ENCODE results near the gene ATXN2. TPM values are rescaled to one million over a fixed set of nuclear protein-coding genes. Genes with fewer than 3 reads are reported as not detected.
"Not testable (repeated sequence)": the region's sequence is repeated elsewhere in the genome, so short reads cannot be mapped to it uniquely, and the experiment has no call there.

The ATXN2 gene
- total and polyA plus RNA-seq, 2 experiments from 2014 or later, result 19.2 to 56.4 TPM

GRCh38 chr12:111574797-111575443, 24.2 kb downstream of the ATXN2 start:
- peaks cover 32% of the 10 kb centered on the region for H3K4me1 ChIP-seq (ENCODE audit: insufficient read depth)
- H4K20me1 ChIP-seq (ENCODE audit: insufficient read depth), result peaks cover 13% of the 10 kb centered on the region; the same call in 1 of the 2 replicates
- H3F3A ChIP-seq (ENCODE audit: insufficient read depth), result peaks cover 19% of the 10 kb centered on the region
- H2AFZ ChIP-seq, result no peak overlapping the region
- no peak overlapping the region for H3K4me3 ChIP-seq
- no peaks in the 10 kb centered on the region for H3K36me3 ChIP-seq (ENCODE audit: low read depth)
- DNase-seq, result no peak
- H3K9ac ChIP-seq, result no peak overlapping the region
- no peaks in the 10 kb centered on the region for H3K9me2 ChIP-seq (ENCODE audit: insufficient read depth)
- 91 to 93% methylated on average over 7 of the region's 7 CpGs for WGBS, 2 experiments (ENCODE audit: low coverage in 1 of 2, low lambda C conversion rate in 2 of 2, missing lambda C conversion rate in 2 of 2)
- H3K4me2 ChIP-seq (ENCODE audit: unreplicated experiment), result no peak overlapping the region
- H3K9me3 ChIP-seq (ENCODE audit: low read depth), result no peaks in the 10 kb centered on the region
- no peaks in the 10 kb centered on the region for H3K27me3 ChIP-seq (replicated peaks; ENCODE audit: insufficient read depth)
- no peak overlapping the region for H3K27ac ChIP-seq
- in situ Hi-C loops (cut with MboI), result no loop called here
- TF ChIP-seq EZH2 (IDR thresholded peaks at IDR 0.05; ENCODE audit: insufficient read depth, poor library complexity, severe bottlenecking), result no peak
- TF ChIP-seq EZH2phosphoT487 (IDR thresholded peaks at IDR 0.05; ENCODE audit: insufficient read depth, low read depth), result no peak
- peaks cover 100% of the 10 kb centered on the region for H3K79me2 ChIP-seq (ENCODE audit: insufficient read depth)

GRCh38 chr12:111573476-111573875, 25.6 kb downstream of the ATXN2 start:
- H3K4me2 ChIP-seq (ENCODE audit: unreplicated experiment), result no peak overlapping the region
- no peak overlapping the region for H3K4me3 ChIP-seq
- H3K79me2 ChIP-seq (ENCODE audit: insufficient read depth), result peaks cover 100% of the 10 kb centered on the region
- no peak overlapping the region for H3K9ac ChIP-seq
- H3K9me2 ChIP-seq (ENCODE audit: insufficient read depth), result no peaks in the 10 kb centered on the region
- peaks cover 42% of the 10 kb centered on the region for H3K4me1 ChIP-seq (ENCODE audit: insufficient read depth)
- no peak overlapping the region for H3K27ac ChIP-seq
- in situ Hi-C loops (cut with MboI), result no loop called here
- peaks cover 24% of the 10 kb centered on the region for H3F3A ChIP-seq (ENCODE audit: insufficient read depth)
- H2AFZ ChIP-seq, result no peak overlapping the region
- no peaks in the 10 kb centered on the region for H3K9me3 ChIP-seq (ENCODE audit: low read depth)
- H3K36me3 ChIP-seq (ENCODE audit: low read depth), result no peaks in the 10 kb centered on the region
- WGBS, 2 experiments (ENCODE audit: low coverage in 1 of 2, low lambda C conversion rate in 2 of 2, missing lambda C conversion rate in 2 of 2), result 50 to 55% methylated on average over 1 of the region's 1 CpG
- H4K20me1 ChIP-seq (ENCODE audit: insufficient read depth), result peaks cover 6% of the 10 kb centered on the region; the same call in 1 of the 2 replicates
- no peak for TF ChIP-seq EZH2phosphoT487 (IDR thresholded peaks at IDR 0.05; ENCODE audit: insufficient read depth, low read depth)
- no peak for TF ChIP-seq EZH2 (IDR thresholded peaks at IDR 0.05; ENCODE audit: insufficient read depth, poor library complexity, severe bottlenecking)
- H3K27me3 ChIP-seq (replicated peaks; ENCODE audit: insufficient read depth), result no peaks in the 10 kb centered on the region
- no peak for DNase-seq

GRCh38 chr12:111570084-111570961, 28.8 kb downstream of the ATXN2 start:
- no peaks in the 10 kb centered on the region for H4K20me1 ChIP-seq (ENCODE audit: insufficient read depth)
- no peak overlapping the region for H3K9ac ChIP-seq
- no peaks in the 10 kb centered on the region for H3K27me3 ChIP-seq (replicated peaks; ENCODE audit: insufficient read depth)
- peak overlapping the region; percentile 51; the same call in 1 of the 2 replicates for H3K4me3 ChIP-seq
- H3K4me2 ChIP-seq (ENCODE audit: unreplicated experiment), result peak overlapping the region; percentile 55
- 46 to 49% methylated on average over 9 of the region's 9 CpGs for WGBS, 2 experiments (ENCODE audit: low coverage in 1 of 2, low lambda C conversion rate in 2 of 2, missing lambda C conversion rate in 2 of 2)
- H3K9me2 ChIP-seq (ENCODE audit: insufficient read depth), result no peaks in the 10 kb centered on the region
- peaks cover 19% of the 10 kb centered on the region for H3F3A ChIP-seq (ENCODE audit: insufficient read depth)
- no peaks in the 10 kb centered on the region for H3K9me3 ChIP-seq (ENCODE audit: low read depth)
- H3K4me1 ChIP-seq (ENCODE audit: insufficient read depth), result peaks cover 35% of the 10 kb centered on the region
- TF ChIP-seq EZH2 (IDR thresholded peaks at IDR 0.05; ENCODE audit: insufficient read depth, poor library complexity, severe bottlenecking), result no peak
- TF ChIP-seq EZH2phosphoT487 (IDR thresholded peaks at IDR 0.05; ENCODE audit: insufficient read depth, low read depth), result no peak
- H3K79me2 ChIP-seq (ENCODE audit: insufficient read depth), result peaks cover 100% of the 10 kb centered on the region
- in situ Hi-C loops (cut with MboI), result no loop called here
- no peaks in the 10 kb centered on the region for H3K36me3 ChIP-seq (ENCODE audit: low read depth)
- H3K27ac ChIP-seq, result peak overlapping the region; percentile 48
- H2AFZ ChIP-seq, result no peak overlapping the region
- peak; percentile 87 for DNase-seq

- Histone ChIP-seq H3K9ac (no peak overlapping the region), H4K20me1 (ENCODE audit: insufficient read depth) (0 out of 2 replicates have a peak, but pooled peaks cover under 1% of the 10 kb centered on the region), H3K9me2 (ENCODE audit: insufficient read depth) (no peaks in the 10 kb centered on the region), H3K4me1 (ENCODE audit: insufficient read depth) (peaks cover 35% of the 10 kb centered on the region), H3K4me3 (peak overlapping the region; percentile 51; the same call in 1 of the 2 replicates), H3K36me3 (ENCODE audit: low read depth) (no peaks in the 10 kb centered on the region), H2AFZ (no peak overlapping the region), H3K27ac (peak overlapping the region; percentile 48; the same call in 1 of the 2 replicates), H3K9me3 (ENCODE audit: low read depth) (no peaks in the 10 kb centered on the region), H3K79me2 (ENCODE audit: insufficient read depth) (peaks cover 100% of the 10 kb centered on the region), H3K4me2 (ENCODE audit: unreplicated experiment) (peak overlapping the region; percentile 55), H3F3A (ENCODE audit: insufficient read depth) (peaks cover 19% of the 10 kb centered on the region), H3K27me3 (replicated peaks; ENCODE audit: insufficient read depth) (no peaks in the 10 kb centered on the region)
- TF ChIP-seq EZH2 (IDR thresholded peaks at IDR 0.05; ENCODE audit: insufficient read depth, poor library complexity, severe bottlenecking), result no peak
- TF ChIP-seq EZH2phosphoT487 (IDR thresholded peaks at IDR 0.05; ENCODE audit: insufficient read depth, low read depth), result no peak
- 73 to 81% methylated on average over 6 of the region's 6 CpGs for WGBS, 2 experiments (ENCODE audit: low coverage in 1 of 2, low lambda C conversion rate in 2 of 2, missing lambda C conversion rate in 2 of 2)
- DNase-seq, result no peak
- in situ Hi-C loops (cut with MboI), result no loop called here
Observed at GRCh38 chr12:111569363-111570083, 29.6 kb downstream of the ATXN2 start.

GRCh38 chr12:111560844-111561243, 38.3 kb downstream of the ATXN2 start:
- in situ Hi-C loops (cut with MboI); H3K4me2 ChIP-seq (ENCODE audit: unreplicated experiment): not testable (repeated sequence)
- peaks cover 16% of the 10 kb centered on the region; the same call in 1 of the 2 replicates for H4K20me1 ChIP-seq (ENCODE audit: insufficient read depth)

More at GRCh38 chr12:111560844-111561243, 38.3 kb downstream of the ATXN2 start:
- 81 to 82% methylated on average over 10 of the region's 10 CpGs for WGBS, 2 experiments (ENCODE audit: low coverage in 1 of 2, low lambda C conversion rate in 2 of 2, missing lambda C conversion rate in 2 of 2)
- not testable (repeated sequence) for H3K4me3 ChIP-seq; H3K27me3 ChIP-seq (replicated peaks; ENCODE audit: insufficient read depth); H3K9me3 ChIP-seq (ENCODE audit: low read depth); DNase-seq; H3K36me3 ChIP-seq (ENCODE audit: low read depth); H2AFZ ChIP-seq; H3K9me2 ChIP-seq (ENCODE audit: insufficient read depth); H3K27ac ChIP-seq; H3K9ac ChIP-seq
- H3K79me2 ChIP-seq (ENCODE audit: insufficient read depth), result peaks cover 100% of the 10 kb centered on the region
- H3F3A ChIP-seq (ENCODE audit: insufficient read depth), result peaks cover 24% of the 10 kb centered on the region
- H3K4me1 ChIP-seq (ENCODE audit: insufficient read depth), result peaks cover 41% of the 10 kb centered on the region
